Measurements from ENCODE around the gene PLCXD1.

PLCXD1 gene

GRCh38 chrX:352582-353314, 71.6 kb downstream of the PLCXD1 start:
- DNase-seq = no peak
